NCI-H128 (cell line): ENCODE results near the gene ITIH4.

Experiments
- DNase-seq: peaks from one replicate; lab custom pipeline; 2025; ENCODE audit not compliant: unreplicated experiment; lab: John Stamatoyannopoulos, UW

ITIH4 gene

DNA sequence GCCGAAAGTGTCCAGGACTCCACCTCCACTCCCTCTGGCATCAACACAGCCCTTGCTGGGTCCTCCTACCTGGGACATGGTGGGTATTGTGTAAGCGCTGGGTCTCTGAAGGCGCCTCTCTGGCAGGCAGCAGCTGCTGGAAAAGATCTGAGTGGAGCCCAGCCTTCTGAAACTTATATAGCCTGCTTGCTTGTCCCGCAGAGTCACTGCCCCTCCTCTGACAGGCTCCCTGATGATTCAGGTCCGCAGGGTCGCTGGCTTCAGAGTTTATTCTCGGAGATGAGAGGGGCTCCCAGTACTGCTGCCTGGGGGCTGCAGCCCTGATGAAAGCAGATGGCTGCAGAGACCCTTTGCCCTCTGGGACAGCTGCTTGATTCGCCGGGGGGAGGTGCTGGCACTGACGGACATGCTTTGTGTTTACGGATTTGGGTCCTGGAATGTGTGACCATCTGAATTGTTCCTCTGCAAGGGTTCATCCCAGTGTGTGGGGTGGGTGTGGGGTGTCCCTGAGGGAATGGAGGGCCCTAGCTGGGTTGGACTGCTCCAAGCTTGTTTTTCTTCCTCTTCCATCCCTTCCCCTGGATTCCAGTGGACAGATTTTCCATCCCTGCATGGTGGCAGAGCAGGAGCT is 4.5 kb upstream of the ITIH4 start, which contains the start of gene MUSTN1:
Gene MUSTN1 (minus strand): TSS at position 149 of the 631 bp plus-strand sequence. CDS start 71 bp downstream, at position 78.
- no peak for DNase-seq

DNA sequence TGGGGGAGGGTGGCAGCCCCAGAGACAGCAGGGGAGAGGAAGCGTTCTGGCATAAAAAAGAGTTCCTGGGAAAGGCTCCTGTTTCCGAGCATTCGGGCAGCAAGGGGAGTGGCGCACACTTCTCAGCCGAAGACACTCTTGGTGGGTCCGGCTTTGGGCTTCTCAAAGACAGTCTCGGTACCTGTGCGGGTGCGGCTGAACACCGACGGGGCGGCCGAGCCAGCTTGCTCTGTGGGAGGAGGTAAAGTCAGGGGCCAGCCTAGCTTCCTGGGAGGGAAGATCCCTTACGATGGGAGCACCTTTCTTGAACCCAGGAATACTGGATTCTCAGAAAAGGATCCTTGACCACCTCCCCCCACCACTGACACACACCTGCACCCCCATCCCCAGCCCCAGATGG is 2.7 kb upstream of the ITIH4 start:
- DNase-seq = no peak

DNA sequence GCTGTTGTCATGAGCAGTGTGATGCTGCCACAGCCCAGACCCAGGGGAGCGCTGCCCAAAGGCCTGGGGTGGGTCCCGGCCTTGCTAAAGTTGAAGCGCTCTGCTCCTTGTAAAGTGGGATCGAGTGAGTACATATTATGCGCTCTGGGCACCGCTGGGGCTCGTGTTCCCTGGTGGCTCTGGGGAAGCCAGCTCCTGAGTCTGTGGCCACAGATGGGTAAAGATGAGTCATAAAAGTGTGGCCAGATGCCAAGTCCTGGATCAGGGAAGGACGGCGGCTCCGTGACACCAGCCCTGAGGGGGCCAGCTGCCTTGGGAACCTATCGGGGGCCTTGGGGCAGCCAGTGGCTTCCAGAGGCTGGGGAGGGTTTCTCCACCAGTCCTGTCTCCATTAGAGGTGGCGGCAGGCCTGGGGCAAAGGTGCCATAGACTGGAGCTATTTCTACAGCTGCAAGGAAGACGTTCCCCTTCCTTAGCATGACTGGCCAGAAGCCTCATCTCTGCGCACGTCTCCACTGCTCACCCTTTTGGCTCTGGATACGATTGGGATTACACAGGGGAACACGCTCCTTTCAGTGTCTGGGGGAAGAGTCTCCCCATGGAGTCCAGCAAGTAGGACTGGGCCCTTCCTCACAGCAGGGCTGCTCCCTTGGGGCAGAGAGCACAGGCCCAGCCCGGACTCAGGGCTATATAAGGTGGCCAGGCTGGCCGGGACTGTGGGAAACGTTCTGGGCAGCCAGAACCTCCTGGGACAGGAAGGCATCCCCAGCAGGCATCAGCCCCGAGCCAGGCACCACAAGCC is 1.2 kb upstream of the ITIH4 start:
- DNase-seq = no peak

DNA sequence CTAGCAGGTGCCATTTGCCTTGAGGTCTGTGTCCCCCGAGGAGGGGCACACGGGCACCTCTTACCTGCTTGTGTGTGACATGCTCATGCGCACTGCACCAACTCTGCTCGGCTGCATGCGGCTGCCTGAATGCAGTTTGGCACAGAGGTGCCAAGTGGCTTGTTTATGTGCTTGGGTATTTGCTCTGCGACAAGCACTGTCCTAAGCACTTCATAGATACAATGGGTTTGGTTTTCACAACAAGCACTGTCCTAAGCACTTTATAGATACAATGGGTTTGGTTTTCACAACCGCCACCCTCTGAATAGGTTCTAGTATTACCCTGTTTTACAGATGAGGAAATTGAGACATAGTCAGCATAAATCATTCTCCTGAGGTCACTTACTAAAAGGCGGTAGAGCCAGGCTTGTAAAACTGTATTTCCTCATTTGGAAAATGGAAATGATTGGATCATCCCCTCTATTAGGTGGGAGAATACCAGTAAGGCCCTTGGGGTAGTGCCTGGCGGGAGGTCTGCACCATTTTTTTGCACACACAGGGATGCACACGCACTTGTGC is 487 bp downstream of the ITIH4 start:
- no peak for DNase-seq

DNA sequence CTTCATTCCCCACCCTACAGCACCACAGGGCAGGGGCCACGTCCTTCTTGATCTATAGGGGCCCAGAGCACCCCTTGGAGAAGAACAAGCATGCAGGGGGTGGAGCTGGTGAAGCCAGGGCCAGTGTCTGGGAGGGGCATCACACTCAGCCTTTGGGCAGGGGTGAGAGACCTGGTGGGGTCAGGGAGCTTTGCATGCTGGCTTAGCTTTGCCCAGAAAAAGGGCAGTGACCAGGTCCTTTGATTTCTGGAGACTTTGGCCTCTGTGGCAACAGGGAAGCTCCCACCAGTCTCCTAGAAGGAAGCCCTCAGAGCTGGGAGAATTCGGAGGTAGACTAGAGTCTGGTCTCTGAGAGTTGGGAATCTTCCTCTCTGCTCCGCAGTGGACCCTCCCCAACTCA is 990 bp downstream of the ITIH4 start:
- no peak for DNase-seq

DNA sequence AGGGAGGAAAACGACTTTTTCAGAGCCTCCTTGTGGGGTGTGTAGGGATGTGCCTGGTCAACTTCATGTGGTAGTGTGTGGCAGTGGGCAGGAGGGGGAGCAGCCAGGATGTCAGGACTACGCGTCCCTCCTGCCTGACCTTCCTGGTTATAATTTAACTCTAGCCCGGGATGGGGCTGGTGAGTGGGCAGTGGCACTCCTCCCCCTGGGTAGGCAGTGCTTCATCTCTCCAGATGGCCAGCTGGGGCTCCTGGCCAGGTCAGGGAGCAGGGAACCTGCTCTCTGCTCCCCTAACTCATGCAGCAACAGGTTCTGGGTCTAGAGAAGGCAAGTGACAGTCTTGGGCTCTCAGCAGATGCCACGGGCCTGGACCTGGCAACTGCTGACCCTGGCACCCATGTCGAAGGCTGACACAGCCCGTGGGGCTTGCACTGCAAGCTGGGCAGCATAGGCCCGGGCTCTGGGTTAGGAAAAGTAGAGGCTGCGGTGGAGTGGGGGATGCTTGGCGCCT is 2.6 kb downstream of the ITIH4 start:
- no peak for DNase-seq

DNA sequence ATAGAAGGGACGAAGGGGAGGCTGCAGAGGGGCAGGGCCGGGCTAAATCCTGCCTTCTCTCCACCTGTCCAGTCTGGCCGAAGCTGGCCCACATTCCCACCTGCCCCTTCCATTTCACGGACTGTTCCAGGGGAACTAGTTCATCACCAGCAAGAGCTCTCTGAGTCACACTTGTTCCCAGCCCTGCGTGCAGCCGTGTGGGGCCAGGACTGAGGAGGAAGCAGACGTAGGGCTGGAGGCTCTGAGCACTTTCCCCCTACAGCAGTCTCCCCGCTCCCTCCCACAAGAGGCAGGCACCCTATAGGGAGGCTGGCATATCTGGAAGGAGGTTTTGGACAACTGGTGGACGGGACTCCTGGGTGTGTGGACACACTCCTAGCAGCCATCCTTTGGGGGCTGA is 3.0 kb downstream of the ITIH4 start:
- no peak for DNase-seq

DNA sequence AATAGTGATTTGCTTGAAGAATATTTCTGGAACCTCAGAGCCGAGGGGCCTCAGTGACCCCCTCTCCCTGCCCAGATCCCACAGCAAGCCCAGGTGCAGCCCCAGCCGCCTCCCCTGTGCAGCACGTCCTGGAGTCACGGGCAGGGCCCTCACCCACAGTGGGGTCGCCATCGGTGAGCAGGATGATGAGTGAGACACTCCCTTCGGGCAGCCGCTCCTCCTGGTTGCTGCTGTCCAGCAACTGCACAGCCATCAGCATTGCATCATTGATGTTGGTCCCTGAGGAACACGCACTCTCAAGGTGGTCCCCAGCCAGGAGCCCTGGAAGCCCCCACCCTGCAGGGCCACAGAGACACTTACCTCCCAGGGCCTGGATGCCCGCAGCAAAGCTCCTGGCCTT is 6.4 kb downstream of the ITIH4 start:
- no peak for DNase-seq

DNA sequence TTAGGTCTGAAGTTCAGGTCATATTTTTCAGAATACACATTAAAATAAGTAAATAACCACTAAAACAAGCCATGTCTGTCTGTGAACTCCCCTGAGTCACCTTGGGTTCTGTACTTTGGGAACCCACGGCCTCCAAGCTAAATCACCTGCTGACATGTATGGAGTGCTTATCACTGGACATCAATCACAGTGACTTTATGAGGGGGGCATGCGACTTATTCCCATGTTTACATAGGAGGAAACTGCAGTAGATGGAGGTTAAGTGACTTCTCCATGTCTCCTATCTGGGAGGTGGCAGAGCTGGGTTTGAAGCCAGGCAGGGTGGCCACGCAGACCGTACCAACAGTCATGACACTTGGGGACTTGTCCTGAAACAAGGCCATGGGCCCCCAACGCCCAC is 8.1 kb downstream of the ITIH4 start:
- no peak for DNase-seq

DNA sequence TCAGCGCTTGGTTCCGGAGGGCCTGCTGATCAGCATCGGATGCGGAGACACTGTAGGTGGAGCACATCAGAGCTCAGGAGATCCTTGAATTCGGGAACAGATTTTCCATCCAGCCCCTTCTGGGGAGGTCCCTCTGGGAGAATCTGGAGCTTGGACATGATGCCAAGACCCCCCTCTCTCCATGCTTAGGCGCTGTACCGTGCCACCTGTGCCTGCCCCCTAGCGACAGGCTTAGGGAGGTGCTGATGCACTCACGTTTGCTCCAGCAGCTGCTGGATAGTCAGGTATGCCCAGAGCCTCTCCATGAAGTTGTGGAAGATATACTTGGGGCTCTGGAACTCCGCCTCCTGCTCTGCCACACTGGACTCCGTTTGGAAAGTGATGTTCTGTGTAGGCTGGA is 9.7 kb downstream of the ITIH4 start:
- DNase-seq = no peak

DNA sequence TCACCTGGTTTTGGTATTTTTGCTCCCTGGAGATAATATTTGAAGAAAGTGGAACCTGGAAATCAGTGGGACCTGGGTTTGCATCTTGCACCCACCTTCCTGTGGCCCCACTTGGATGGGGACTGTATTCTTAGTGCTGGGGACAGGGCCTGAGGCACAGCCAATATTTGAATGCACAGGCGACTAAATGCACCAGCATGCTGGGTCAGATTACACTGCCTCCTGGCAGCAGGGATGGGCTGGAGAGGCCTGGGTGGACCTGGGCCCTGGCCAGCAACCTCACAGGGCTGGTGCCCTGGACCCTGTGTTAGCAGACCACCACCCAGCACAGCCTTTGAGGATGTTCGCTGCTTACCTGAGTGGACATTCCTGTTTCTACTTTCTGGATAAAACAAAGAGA is 10.5 kb downstream of the ITIH4 start:
- no peak for DNase-seq

DNA sequence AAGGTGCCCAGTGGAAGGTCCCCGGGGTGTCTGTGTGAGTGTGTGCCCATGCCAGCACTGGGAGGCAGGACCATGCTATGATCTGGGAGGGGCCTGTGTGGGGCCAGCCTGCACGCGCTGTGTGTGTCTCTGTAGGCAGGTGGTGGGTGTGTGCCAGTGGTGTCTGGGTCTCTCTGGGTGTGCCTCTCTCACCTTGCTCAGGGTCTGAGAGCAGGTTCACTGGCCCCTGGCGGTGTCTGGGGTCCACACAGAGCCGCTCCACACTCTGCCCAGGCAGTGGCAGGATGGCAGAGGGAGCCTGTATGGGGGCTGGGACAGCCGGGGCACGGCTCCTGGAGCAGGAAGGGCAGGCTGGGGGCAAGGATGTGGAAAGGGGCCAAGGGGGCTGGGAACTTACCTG is 12.6 kb downstream of the ITIH4 start:
- no peak for DNase-seq

DNA sequence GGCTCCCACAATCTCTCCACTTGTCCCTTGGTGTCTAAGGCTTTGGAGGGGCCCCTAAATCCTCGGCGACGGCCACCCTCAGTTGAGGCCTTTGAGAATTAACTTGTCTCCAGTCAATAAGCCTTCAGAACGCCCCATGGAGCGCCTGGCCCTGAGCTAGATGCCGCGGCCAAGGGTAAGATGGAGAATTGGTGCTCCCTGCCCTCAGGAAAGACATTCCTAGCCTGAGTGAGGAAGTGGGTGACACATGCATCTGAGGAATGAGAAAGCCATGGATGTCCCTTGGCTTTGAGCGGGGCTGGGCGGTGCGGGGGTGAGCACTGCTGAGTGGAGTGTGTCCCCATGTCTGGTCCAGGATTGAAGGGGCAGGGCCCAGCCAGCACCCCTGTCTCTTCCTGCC is 13.3 kb downstream of the ITIH4 start:
- no peak for DNase-seq

DNA sequence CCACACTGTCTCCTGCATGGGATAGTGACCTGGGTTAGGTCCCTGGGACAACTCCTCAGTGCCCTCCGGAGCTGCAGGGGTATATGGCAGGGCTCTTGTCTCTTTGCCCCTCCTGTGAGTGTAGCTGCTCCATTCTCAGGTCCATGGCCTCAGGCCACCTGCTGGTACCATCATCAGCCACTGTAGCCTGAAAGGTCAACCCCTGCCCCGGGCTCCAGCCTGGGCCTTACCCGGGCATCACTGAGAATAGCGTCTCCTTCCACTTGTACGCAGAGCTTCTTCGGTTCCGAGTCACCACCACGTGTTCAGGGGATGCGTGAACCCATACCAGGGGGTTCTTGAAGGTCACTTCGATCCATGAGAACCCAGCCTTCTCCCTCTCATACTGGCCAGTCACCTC is 13.8 kb downstream of the ITIH4 start:
- no peak for DNase-seq

DNA sequence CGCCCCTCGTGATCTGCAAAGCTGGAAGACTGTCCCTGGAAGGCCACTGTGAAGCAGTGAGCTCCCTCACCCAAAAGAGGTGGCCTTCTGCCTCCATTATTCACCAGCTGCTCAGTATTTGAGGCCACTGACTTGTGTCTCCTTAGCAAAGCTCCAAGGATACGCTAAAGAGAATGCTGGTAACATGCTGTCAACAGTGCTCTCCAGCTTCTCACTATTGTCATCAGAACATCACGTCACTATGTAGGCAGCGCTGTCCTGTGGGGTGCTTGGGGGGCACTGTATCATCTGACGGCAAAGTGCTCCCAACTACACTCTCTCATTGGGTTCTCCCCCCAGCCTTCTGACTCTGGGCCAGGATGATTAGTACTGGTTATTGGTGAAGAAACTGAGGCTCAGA is 14.3 kb downstream of the ITIH4 start:
- DNase-seq = no peak

DNA sequence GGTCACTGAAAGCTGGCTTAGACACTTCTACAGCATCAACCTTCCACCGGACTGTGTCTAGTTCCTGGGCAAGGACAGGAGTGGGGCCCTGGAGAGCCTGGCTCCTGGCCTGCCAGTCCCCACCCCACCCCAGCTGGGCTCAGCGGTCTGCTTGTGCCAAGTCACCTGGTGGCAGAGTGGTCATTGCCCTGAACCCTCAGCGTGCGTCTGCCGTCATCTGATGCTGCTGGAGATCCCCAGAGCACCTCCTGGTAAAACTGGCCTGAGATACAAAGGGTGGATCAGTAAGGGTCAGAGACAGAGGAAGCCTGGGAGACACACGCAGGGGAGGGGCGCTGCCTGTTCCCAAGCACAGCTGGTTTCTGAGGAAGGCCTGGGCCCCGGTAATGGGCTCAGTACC is 16.7 kb downstream of the ITIH4 start:
- no peak for DNase-seq

DNA sequence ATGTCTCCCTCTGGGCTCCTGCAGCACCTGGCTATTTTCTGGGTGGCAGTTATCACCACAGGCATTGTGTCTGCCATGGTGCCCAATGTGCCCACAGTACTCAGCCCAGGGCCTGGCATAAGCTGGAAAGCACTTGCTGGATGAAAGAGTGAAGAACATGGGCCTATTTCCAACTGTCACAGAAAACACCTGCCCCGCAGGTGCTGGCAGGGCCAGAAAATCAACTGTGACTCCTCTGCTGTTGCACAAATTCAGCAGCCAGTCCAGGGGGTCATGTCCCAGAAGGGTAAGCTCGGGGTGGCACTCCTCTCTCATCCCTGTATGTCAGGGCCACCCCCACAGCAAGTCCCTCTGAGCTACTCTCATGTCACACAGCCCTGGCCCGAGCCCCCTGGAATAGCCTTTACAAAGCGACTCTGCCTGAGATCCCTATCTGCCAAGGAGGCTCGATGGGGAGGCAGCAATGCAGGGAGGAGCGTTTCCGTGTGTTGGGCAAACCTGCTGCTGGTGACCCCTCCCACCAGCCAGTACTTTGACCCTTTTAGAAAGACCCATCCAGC is 18.9 kb downstream of the ITIH4 start:
- DNase-seq = no peak

DNA sequence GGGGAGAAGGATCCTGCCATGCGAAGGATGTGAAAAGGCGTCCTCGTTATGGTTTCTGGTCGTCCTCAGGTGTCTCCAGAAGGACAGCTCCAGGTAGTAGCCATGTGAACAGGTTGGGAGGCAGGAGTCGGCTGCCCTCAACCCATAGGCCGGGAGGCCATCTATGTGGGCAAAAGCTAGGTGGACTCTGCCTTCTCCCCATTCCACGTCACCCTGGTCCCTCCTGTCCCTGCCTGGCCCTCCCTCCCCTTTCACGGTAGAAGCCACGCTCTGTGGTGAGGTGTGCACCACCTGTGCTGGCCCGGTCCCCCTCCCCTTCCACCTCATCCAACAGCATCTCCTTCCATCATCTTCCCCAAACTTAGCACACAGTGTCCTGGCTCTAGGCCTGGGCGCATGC is 19.5 kb downstream of the ITIH4 start:
- no peak for DNase-seq

DNA sequence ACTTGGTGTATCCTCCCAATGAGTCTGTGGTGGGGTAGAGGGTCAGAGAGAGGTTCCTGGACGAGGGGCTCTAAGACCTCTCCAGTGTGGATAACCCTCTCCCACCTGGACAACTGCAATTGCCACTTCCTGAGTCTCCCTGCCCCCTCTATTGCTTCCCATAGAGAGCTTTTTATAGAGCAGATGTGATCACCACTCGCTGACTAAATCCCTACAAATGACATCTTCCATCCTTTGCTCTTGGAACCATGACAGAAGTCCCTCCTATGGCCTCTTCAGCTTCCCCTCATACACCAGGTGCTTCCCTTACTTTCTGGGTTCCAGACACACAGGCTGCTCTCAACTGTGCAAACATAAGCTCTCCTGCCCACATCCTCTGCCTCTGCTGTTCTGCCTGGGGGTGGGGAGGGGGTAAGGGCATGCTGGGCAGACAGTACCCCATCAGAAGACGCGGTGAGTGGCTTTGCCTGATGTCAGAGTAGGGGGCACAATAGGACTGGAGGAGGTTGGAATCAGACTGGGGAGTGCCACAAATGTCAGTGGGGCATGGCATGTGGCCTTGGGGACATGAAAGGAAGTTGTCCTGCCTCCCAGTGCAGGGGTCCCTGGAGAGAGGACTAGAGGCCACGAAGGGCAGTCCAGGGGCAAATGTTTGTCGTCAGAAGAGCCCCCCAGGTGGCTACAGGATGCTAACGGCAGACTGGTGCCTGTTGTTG is 20.7 kb downstream of the ITIH4 start:
- DNase-seq = no peak

DNA sequence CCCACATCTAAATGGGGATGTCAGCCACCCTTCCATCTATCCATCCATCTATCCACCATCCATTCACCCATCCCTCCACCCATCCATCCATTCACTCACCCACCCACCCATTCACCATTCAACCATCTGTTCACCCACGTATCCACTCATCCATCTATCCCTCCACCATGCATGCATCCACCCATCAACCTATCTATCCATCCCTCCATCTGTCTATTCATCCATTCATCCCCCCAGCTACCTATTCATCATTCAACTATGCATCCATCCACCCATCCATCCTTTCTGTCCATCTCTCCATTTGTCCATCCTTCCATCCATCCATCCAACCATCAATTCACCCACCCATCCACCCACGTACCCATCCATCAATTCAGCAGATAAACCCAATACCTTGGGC is 21.3 kb downstream of the ITIH4 start:
- no peak for DNase-seq

DNA sequence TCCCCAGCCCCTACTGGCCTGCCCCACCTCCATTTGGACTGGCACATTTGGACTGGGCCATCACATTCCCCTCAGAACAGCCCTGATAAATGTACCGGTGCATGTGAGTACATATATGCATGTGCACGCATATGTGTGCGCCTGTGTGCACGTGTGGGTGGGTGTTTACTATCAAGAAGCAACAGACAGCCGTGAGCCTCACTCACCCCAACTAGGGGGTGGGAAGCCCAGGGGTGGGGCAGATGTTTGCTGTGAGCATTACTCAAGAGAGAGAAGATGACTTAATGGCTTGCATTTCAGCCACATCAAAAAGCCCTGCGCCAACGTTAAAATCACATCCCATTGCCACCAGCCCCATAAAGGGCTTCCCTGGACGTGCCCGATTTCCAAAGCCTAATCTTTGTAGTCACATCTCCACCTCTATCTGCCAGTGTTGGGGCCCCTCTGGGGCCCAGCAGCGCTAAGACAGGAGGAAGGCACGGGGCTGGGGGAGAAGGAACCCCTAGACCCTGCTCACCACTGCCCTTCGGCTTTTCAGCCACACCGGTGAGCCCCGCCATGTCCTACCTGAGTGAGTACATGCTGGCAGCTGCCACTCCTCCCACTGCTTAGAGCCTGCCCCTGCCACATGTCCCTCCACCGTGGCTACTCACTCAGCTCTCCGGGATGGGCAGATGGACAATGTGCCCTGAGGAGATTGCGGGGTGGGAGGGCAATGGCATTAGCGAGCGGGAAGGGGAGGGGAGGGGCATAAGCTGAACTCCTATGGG is 25.0 kb downstream of the ITIH4 start:
- DNase-seq = no peak
